Skeletal muscle tissue (tissue), 4 donors: ENCODE data around the gene PPP2R1B. TPM values are rescaled to one million over a fixed set of nuclear protein-coding genes. Genes with fewer than 3 reads are reported as not detected.

Experiments used
- H3K27ac ChIP-seq: one replicate; pipeline ENCODE4 v1.7.0; 2013; ENCODE audit warnings: mild to moderate bottlenecking, low read depth, low read length, inconsistent platforms
- H3K27me3 ChIP-seq, 3 donors: one replicate each; pipeline ENCODE4 v1.7.0; 2013; ENCODE audit warnings: low read length in 3 of 3; ENCODE audit not compliant: control insufficient read depth in 3 of 3, insufficient read depth in 3 of 3
- H3K36me3 ChIP-seq, 3 donors: one replicate each; pipeline ENCODE4 v1.7.0; 2013; ENCODE audit warnings: low read length in 3 of 3; ENCODE audit not compliant: control insufficient read depth in 3 of 3, insufficient read depth in 3 of 3
- H3K4me1 ChIP-seq, 3 donors: one replicate each; pipeline ENCODE4 v1.7.0; 2013; ENCODE audit warnings: low read length in 3 of 3, mild to moderate bottlenecking in 3 of 3; ENCODE audit not compliant: control insufficient read depth in 3 of 3, insufficient read depth in 3 of 3
- H3K4me3 ChIP-seq, 3 donors: one replicate each; pipeline ENCODE4 v1.7.0; 2013; ENCODE audit warnings: low read length in 3 of 3
- H3K9ac ChIP-seq, 3 donors: one replicate each; pipeline ENCODE4 v1.7.0; 2013; ENCODE audit warnings: low read length in 3 of 3, mild to moderate bottlenecking in 3 of 3, moderate library complexity in 2 of 3, low read depth in 1 of 3
- H3K9me3 ChIP-seq, 3 donors: one replicate each; pipeline ENCODE4 v1.7.0; 2013; ENCODE audit warnings: low read length in 3 of 3; ENCODE audit not compliant: control insufficient read depth in 3 of 3
- total RNA-seq: library from RNA; depleted of rRNA; stranded (reverse); fragments of >200 nt; gene quantifications from one replicate; pipeline ENCODE4 v1.2.3, GENCODE V29; 2014
- donor health status: Osteomylitis.

Gene PPP2R1B
- total RNA-seq, 1 donor from 2014 or later, result 25.1 TPM

- peaks cover 6 to 23% (median 11%) of the 10 kb centered on the region in 3 donors for H3K4me1 ChIP-seq
- peaks cover 20 to 58% (median 23%) of the 10 kb centered on the region in 3 donors for H3K36me3 ChIP-seq
- H3K27ac ChIP-seq, result no peak overlapping the region
- no peak overlapping the region for H3K4me3 ChIP-seq
- H3K27me3 ChIP-seq, result no peaks in the 10 kb centered on the region
- no peaks in the 10 kb centered on the region for H3K9me3 ChIP-seq
- H3K9ac ChIP-seq, result no peak overlapping the region
These were observed 59.0 kb downstream of the PPP2R1B start for GRCh38 chr11:111707039-111707690.

- no peak overlapping the region for H3K27ac ChIP-seq
- no peak overlapping the region for H3K9ac ChIP-seq
- H3K4me3 ChIP-seq, result no peak overlapping the region
- H3K9me3 ChIP-seq, result no peaks in the 10 kb centered on the region
- peaks cover 8 to 42% (median 18%) of the 10 kb centered on the region in 3 donors for H3K36me3 ChIP-seq
- H3K27me3 ChIP-seq, result no peaks in the 10 kb centered on the region
- H3K4me1 ChIP-seq, result peaks cover 6 to 29% (median 17%) of the 10 kb centered on the region in 3 donors
These were observed 62.6 kb downstream of the PPP2R1B start for GRCh38 chr11:111703576-111703975.

- no peak overlapping the region for H3K27ac ChIP-seq
- H3K4me1 ChIP-seq, result peaks cover 6 to 29% (median 17%) of the 10 kb centered on the region in 3 donors
- peak overlapping the region in 1 of 3 donors; percentile 30 for H3K9ac ChIP-seq
- H3K27me3 ChIP-seq, result no peaks in the 10 kb centered on the region
- H3K9me3 ChIP-seq, result no peaks in the 10 kb centered on the region
- no peak overlapping the region for H3K4me3 ChIP-seq
- peaks cover 8 to 39% (median 12%) of the 10 kb centered on the region in 3 donors for H3K36me3 ChIP-seq
These were observed 63.6 kb downstream of the PPP2R1B start for GRCh38 chr11:111702623-111703022.

- H3K27me3 ChIP-seq, result no peaks in the 10 kb centered on the region
- H3K4me3 ChIP-seq, result no peak overlapping the region
- H3K4me1 ChIP-seq, result peaks cover 6 to 34% (median 21%) of the 10 kb centered on the region in 3 donors
- H3K9ac ChIP-seq, result no peak overlapping the region
- H3K9me3 ChIP-seq, result no peaks in the 10 kb centered on the region
- H3K36me3 ChIP-seq, result peaks cover 4 to 22% (median 6%) of the 10 kb centered on the region in 3 donors
- no peak overlapping the region for H3K27ac ChIP-seq
These were observed 66.0 kb downstream of the PPP2R1B start for GRCh38 chr11:111700162-111700561.

- Histone ChIP-seq H3K4me3 (no peak overlapping the region), H3K27me3 (no peaks in the 10 kb centered on the region), H3K9ac (no peak overlapping the region), H3K27ac (no peak overlapping the region), H3K36me3 (peaks cover 0 to 19% (median 3%) of the 10 kb centered on the region in 3 donors), H3K9me3 (no peaks in the 10 kb centered on the region), H3K4me1 (peaks cover 9 to 35% (median 24%) of the 10 kb centered on the region in 3 donors)
These were observed 66.5 kb downstream of the PPP2R1B start for GRCh38 chr11:111699579-111700156.

GRCh38 chr11:111698852-111699559 lies 67.2 kb downstream of the PPP2R1B start:
- Histone ChIP-seq H3K36me3 (peaks cover 0 to 17% (median under 1%) of the 10 kb centered on the region in 3 donors), H3K4me1 (peaks cover 5 to 34% (median 24%) of the 10 kb centered on the region in 3 donors), H3K4me3 (no peak overlapping the region), H3K27ac (no peak overlapping the region), H3K9ac (no peak overlapping the region), H3K9me3 (no peaks in the 10 kb centered on the region), H3K27me3 (no peaks in the 10 kb centered on the region)

- Histone ChIP-seq H3K4me1 (peaks cover 4 to 23% (median 14%) of the 10 kb centered on the region in 3 donors), H3K36me3 (peaks cover 0 to 8% (median 0%) of the 10 kb centered on the region in 3 donors), H3K9ac (no peak overlapping the region), H3K9me3 (no peaks in the 10 kb centered on the region), H3K27ac (no peak overlapping the region), H3K27me3 (no peaks in the 10 kb centered on the region), H3K4me3 (no peak overlapping the region)
These were observed 68.2 kb downstream of the PPP2R1B start for GRCh38 chr11:111697933-111698371.

- no peaks in the 10 kb centered on the region for H3K9me3 ChIP-seq
- peaks cover 4 to 20% (median 14%) of the 10 kb centered on the region in 3 donors for H3K4me1 ChIP-seq
- no peaks in the 10 kb centered on the region for H3K27me3 ChIP-seq
- H3K9ac ChIP-seq, result no peak overlapping the region
- H3K27ac ChIP-seq, result no peak overlapping the region
- H3K36me3 ChIP-seq, result peaks cover 0 to 3% (median 0%) of the 10 kb centered on the region in 3 donors
- H3K4me3 ChIP-seq, result no peak overlapping the region
These were observed 69.6 kb downstream of the PPP2R1B start for GRCh38 chr11:111696556-111696955.

- peaks cover 4 to 18% (median 14%) of the 10 kb centered on the region in 3 donors for H3K4me1 ChIP-seq
- H3K9ac ChIP-seq, result no peak overlapping the region
- H3K4me3 ChIP-seq, result no peak overlapping the region
- no peaks in the 10 kb centered on the region for H3K27me3 ChIP-seq
- no peaks in the 10 kb centered on the region for H3K9me3 ChIP-seq
- peaks cover 0 to 2% (median 0%) of the 10 kb centered on the region in 3 donors for H3K36me3 ChIP-seq
- peak overlapping the region; percentile 13 for H3K27ac ChIP-seq
These were observed 71.3 kb downstream of the PPP2R1B start for GRCh38 chr11:111694851-111695250.
